Measurements from ENCODE around the gene KCNIP4.

KCNIP4 gene

DNA sequence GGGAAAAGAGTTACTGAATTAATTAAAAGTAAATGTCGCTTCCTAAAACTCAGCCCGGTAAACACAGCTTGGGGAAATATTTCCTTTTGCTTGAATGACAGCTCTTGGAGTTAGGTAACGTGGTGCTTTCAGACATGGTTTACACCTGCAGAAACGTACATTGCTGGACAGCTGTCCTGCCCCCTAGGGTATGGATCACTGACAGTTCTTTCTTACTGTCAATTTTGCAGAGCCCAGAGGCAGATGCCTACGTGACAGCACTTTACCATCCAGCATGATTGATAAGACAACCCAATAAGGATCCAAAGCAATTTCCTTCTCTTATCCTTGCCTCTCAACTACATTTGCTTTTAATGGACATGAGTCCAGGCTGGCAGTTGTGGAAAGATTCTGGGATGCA is 913.8 kb downstream of the KCNIP4 start:
- TF ChIP-seq, protein P1, sequence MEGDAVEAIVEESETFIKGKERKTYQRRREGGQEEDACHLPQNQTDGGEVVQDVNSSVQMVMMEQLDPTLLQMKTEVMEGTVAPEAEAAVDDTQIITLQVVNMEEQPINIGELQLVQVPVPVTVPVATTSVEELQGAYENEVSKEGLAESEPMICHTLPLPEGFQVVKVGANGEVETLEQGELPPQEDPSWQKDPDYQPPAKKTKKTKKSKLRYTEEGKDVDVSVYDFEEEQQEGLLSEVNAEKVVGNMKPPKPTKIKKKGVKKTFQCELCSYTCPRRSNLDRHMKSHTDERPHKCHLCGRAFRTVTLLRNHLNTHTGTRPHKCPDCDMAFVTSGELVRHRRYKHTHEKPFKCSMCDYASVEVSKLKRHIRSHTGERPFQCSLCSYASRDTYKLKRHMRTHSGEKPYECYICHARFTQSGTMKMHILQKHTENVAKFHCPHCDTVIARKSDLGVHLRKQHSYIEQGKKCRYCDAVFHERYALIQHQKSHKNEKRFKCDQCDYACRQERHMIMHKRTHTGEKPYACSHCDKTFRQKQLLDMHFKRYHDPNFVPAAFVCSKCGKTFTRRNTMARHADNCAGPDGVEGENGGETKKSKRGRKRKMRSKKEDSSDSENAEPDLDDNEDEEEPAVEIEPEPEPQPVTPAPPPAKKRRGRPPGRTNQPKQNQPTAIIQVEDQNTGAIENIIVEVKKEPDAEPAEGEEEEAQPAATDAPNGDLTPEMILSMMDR (IDR thresholded peaks at IDR 0.05; ENCODE audit: insufficient read depth, low read depth, low read length, missing control alignments), result no peak
- DNase-seq (ENCODE audit: low read depth), result no peak
- H3K4me3 ChIP-seq (ENCODE audit: low read length), result no peak overlapping the region

DNA sequence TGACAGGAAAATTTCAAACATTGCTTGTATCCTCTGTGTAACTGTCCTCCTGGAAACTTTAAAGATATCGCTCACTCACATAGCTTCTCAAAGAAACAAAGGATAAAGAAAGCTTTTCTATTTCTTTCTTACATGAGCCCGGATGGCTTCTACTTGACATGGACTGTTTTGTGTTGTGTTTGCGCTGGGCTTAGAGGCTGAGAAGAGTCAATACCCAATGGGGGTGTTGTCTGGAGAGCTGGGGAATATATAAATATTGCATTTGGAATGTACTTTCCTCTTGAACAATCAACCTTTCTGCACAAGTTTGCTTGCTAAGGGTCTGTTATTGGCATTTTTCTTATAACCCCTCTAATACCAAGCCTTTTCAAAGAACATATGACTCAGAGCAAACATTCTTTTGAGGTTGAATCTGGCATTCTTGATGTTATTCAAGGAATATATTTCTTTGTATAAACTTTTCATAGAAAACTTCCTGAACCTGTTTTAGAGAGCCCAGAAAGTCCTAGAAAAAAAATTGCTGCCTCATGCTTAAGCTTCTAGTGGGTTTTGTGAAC is 916.4 kb downstream of the KCNIP4 start:
- TF ChIP-seq, protein P1 (IDR thresholded peaks at IDR 0.05; ENCODE audit: insufficient read depth, low read depth, low read length, missing control alignments), result no peak
- no peak overlapping the region for H3K4me3 ChIP-seq (ENCODE audit: low read length)
- DNase-seq (ENCODE audit: low read depth), result no peak

DNA sequence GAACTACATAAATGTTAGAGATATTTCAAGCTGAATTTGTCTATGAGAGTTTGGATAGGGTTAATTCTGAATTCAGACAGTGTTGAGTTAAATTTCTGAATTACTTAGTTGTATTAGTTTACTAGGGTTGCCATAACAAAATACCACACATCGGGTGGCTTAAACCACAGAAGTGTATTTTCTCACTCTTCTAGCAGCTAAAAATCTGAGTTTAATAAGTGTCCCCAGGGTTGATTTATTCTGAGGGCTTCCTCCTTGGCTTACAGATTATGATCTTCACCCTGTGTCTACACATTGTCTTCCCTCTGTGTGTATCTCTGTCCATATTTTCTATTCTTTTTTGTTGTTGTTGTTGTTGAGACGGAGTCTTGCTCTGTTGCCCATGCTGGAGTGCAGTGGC is 929.8 kb downstream of the KCNIP4 start:
- no peak for DNase-seq (ENCODE audit: low read depth)
- no peak overlapping the region for H3K4me3 ChIP-seq (ENCODE audit: low read length)
- TF ChIP-seq, protein P1 (IDR thresholded peaks at IDR 0.05; ENCODE audit: insufficient read depth, low read depth, low read length, missing control alignments), result no peak

DNA sequence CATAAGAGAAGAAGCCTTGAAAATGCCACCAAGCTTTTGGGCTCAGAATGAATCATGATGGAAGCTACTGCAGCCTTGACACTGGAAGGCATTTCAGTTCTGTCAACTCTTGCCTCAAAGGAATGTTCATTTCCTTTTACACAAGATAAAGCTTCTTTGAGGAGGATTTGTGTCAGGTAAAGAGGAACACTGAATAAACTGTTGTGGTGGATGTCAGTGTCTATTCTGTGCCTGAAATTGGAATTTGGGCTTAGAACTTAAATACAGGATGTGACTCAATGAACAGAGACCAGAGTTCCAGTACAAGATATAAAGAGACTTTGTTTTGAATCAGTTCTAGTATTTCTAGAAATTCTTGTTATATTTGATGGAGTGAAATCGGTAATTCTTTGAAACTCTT is 935.1 kb downstream of the KCNIP4 start:
- DNase-seq (ENCODE audit: low read depth), result peak; percentile 38
- TF ChIP-seq, protein P1 (IDR thresholded peaks at IDR 0.05; ENCODE audit: insufficient read depth, low read depth, low read length, missing control alignments), result no peak

DNA sequence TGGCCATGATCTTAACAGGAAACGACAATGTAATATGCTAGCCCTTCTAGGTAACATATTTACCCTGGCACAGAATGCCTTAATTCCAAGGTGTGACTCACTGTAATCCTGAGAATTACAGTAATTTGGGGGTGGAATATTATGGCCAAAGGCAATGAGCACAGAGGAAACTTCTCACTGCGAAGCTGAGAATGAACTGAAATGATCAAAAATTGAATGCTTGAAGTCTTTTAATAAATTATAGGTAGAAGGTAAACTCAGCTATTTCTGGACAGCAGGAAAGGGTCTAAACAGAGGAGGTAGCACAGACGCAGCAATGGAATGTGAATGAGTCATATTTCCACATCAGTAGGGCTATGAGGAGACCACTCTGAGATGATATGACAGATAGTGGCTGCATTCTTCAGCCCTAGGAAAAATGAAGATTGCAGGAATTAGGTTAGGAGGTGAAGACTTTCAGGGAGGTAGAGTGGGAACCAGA is 935.7 kb downstream of the KCNIP4 start:
- no peak overlapping the region for H3K4me3 ChIP-seq (ENCODE audit: low read length)
- peak; percentile 48 for DNase-seq (ENCODE audit: low read depth)
- TF ChIP-seq, protein P1 (IDR thresholded peaks at IDR 0.05; ENCODE audit: insufficient read depth, low read depth, low read length, missing control alignments), result no peak

More for the DNA sequence above, 935.1 kb downstream of the KCNIP4 start:
- H3K4me3 ChIP-seq (ENCODE audit: low read length), result no peak overlapping the region

DNA sequence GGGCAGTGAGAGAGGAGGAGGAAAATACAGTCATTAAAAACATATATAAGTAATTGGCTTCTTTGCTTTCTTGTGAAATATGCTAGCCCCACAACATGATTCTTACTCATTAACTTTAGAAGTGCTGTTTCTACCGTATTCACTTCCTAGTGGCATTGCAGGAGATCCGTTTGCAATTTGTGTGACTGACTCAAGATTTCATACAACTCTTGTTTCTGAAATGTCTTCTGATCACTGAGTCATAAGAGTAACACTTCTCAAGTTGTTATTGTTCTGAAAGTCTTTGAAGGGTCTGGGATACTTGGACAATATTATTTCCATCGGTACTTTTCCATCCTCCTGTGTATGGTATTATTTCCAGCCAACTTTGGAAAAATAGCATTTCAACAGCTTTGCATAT is 937.5 kb downstream of the KCNIP4 start:
- TF ChIP-seq, protein P1 (IDR thresholded peaks at IDR 0.05; ENCODE audit: insufficient read depth, low read depth, low read length, missing control alignments), result no peak
- peak; percentile 10 for DNase-seq (ENCODE audit: low read depth)
- no peak overlapping the region for H3K4me3 ChIP-seq (ENCODE audit: low read length)

DNA sequence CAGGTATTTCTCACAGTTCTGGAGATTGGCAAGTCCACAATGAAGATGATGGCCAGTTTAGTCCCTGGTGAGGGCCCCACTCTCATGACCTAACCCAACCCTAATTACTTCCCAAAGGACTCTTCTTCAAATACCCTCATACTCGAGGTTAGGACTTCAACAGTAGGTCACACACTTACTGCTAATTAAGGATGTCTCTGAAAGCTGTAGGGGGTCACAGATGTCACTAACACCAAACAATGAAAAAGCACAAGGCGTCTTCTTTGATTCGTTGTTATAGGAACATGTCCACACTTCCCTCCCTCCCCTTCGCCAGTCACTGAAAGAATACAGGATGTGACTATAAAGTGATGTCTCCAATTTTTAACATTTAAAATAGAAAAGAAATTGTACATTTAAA is 938.6 kb downstream of the KCNIP4 start:
- no peak overlapping the region for H3K4me3 ChIP-seq (ENCODE audit: low read length)
- DNase-seq (ENCODE audit: low read depth), result no peak
- TF ChIP-seq, protein P1 (IDR thresholded peaks at IDR 0.05; ENCODE audit: insufficient read depth, low read depth, low read length, missing control alignments), result no peak
